Calu3 (cell line): ENCODE measurements around the gene USP40. TPM values are rescaled to one million over a fixed set of nuclear protein-coding genes. Genes with fewer than 3 reads are reported as not detected.

Source experiments
- BruUV-seq: library from RNA; stranded (reverse); fragments of 400-500 nt; replicated peaks from 2 replicates; lab custom pipeline; 2021; lab: Mats Ljungman, UMichigan
- CTCF ChIA-PET: fragments of 300-600 bp; sonication (Branson Sonifier 250); formaldehyde crosslinking; loops from one replicate; lab custom pipeline; 2022; ENCODE audit warnings: antibody characterized with exemption; lab: Charles Lee
- DNase-seq: peaks from one replicate; pipeline ENCODE4 v3.0.0; 2022
- H3K27ac Mint-ChIP-seq: one replicate; pipeline ENCODE4 v1.8.0; 2022; ENCODE audit warnings: mixed read lengths; ENCODE audit not compliant: unreplicated experiment
- H3K27me3 Mint-ChIP-seq: one replicate; pipeline ENCODE4 v1.8.0; 2022; ENCODE audit warnings: mixed read lengths; ENCODE audit not compliant: unreplicated experiment
- H3K36me3 Mint-ChIP-seq: one replicate; pipeline ENCODE4 v1.8.0; 2022; ENCODE audit warnings: mild to moderate bottlenecking, moderate library complexity, mixed read lengths; ENCODE audit not compliant: insufficient read depth, unreplicated experiment
- H3K4me1 Mint-ChIP-seq: one replicate; pipeline ENCODE4 v1.8.0; 2022; ENCODE audit warnings: mild to moderate bottlenecking, low read depth, mixed read lengths; ENCODE audit not compliant: unreplicated experiment
- H3K4me3 Mint-ChIP-seq: one replicate; pipeline ENCODE4 v1.8.0; 2022; ENCODE audit warnings: mild to moderate bottlenecking, low read depth, moderate library complexity, mixed read lengths; ENCODE audit not compliant: unreplicated experiment
- H3K9me3 Mint-ChIP-seq: one replicate; pipeline ENCODE4 v1.8.0; 2022; ENCODE audit warnings: low read depth, mixed read lengths; ENCODE audit not compliant: unreplicated experiment
- intact Hi-C: fragments of 100-400 bp; cut with micrococcal nuclease; formaldehyde crosslinking; loops from one replicate; pipeline ENCODE4 v1.10.0; 2022; ENCODE audit not compliant: unreplicated experiment
- total RNA-seq: library from RNA; stranded (reverse); gene quantifications from 2 replicates; pipeline ENCODE4 v1.2.3, GENCODE V29; 2022
- TF ChIP-seq, protein P1 (sequence below): fragments of 200-600 bp; IDR thresholded peaks from one replicate; pipeline ENCODE4 v1.8.0; 2022; ENCODE audit warnings: antibody characterized with exemption; ENCODE audit not compliant: unreplicated experiment

The USP40 gene
- total RNA-seq, 1 experiment from 2014 or later, result 44.2 TPM

DNA sequence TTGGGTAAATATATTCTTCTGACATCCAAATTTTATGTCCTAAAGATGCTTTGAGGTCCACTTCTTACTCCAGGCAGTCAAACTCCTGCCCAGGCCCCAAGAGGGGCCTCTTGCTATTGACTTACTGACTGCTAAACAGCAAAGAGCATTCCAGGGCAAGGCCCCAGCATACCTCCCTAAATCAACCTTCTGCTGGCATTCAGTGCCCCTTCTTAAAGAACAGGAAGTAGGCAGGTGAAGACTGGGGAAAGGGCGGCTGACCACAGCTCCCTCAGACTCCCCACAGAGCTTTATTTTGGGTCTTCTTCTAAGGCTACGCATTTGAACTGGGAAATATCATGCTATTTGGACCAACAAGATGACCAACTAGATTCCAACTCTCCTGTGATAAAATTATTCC, 68.9 kb downstream of the USP40 start:
- no peaks in the 10 kb centered on the region for H3K27me3 Mint-ChIP-seq
- no peaks in the 10 kb centered on the region for H3K9me3 Mint-ChIP-seq
- no peak for DNase-seq
- H3K4me3 Mint-ChIP-seq, result no peak overlapping the region
- H3K27ac Mint-ChIP-seq, result no peak overlapping the region
- intact Hi-C loops, result no loop called here
- CTCF ChIA-PET, result interaction anchor here (0.9 kb wide), 1 partner anchor 49 kb away, joined by 3 read pairs; no protein-coding TSS in a partner anchor
- H3K36me3 Mint-ChIP-seq, result peaks cover 9% of the 10 kb centered on the region
- BruUV-seq, result no TSS peak
- H3K4me1 Mint-ChIP-seq, result peaks cover 7% of the 10 kb centered on the region
- TF ChIP-seq, protein P1, sequence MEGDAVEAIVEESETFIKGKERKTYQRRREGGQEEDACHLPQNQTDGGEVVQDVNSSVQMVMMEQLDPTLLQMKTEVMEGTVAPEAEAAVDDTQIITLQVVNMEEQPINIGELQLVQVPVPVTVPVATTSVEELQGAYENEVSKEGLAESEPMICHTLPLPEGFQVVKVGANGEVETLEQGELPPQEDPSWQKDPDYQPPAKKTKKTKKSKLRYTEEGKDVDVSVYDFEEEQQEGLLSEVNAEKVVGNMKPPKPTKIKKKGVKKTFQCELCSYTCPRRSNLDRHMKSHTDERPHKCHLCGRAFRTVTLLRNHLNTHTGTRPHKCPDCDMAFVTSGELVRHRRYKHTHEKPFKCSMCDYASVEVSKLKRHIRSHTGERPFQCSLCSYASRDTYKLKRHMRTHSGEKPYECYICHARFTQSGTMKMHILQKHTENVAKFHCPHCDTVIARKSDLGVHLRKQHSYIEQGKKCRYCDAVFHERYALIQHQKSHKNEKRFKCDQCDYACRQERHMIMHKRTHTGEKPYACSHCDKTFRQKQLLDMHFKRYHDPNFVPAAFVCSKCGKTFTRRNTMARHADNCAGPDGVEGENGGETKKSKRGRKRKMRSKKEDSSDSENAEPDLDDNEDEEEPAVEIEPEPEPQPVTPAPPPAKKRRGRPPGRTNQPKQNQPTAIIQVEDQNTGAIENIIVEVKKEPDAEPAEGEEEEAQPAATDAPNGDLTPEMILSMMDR, result no peak

DNA sequence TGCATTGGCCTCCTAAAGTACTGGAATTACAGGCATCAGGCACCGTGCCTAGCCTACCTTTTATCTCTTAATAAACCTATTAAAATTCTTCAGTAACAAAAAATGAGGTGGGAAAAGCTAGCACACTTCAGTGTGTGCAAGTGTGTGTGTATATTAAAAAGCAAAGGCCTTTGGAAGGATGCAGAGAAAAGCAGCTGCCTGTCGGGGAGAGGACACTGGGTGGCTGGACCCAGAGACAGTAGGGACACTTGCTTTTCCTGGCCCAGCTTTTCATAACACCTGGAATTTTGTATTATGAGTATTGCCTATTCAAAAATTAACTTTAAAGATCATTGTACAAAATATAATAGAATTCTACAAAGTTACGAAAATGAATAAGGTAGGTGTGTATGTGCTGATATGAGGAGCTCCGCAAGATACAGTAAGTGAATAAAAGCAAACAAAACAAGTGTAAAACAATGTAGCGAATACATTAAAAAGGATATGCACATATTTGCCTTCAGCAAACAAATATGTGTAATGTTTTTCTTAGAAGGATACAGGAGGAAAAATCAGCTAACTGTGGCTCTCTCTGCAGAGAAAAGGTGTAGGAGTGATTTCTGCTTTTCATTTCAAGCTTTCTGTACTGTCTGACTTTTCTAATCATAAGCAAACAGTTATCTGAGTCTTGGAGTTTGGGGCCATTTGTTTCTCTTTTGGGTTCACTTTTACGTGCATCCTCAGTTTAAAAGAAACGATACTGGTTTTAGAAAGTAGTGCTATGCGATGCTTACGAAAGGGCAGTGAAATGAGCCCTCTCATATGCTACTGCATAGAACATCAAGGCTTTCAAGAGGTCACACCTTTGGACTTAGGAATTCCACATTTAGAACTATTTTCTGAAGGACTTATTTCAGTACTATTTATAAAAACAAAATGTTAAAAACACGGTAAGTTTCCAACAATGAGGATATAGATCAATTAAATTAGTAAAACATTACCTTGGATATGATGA, 70.8 kb downstream of the USP40 start:
- intact Hi-C loops, result no loop called here
- Mint-ChIP-seq H3K4me1 (peaks cover 7% of the 10 kb centered on the region), H3K9me3 (no peaks in the 10 kb centered on the region), H3K36me3 (peaks cover 14% of the 10 kb centered on the region), H3K27ac (no peak overlapping the region), H3K27me3 (no peaks in the 10 kb centered on the region), H3K4me3 (no peak overlapping the region)
- TF ChIP-seq, protein P1, result no peak
- no peak for DNase-seq
- no TSS peak for BruUV-seq
- CTCF ChIA-PET, result no interaction called here

DNA sequence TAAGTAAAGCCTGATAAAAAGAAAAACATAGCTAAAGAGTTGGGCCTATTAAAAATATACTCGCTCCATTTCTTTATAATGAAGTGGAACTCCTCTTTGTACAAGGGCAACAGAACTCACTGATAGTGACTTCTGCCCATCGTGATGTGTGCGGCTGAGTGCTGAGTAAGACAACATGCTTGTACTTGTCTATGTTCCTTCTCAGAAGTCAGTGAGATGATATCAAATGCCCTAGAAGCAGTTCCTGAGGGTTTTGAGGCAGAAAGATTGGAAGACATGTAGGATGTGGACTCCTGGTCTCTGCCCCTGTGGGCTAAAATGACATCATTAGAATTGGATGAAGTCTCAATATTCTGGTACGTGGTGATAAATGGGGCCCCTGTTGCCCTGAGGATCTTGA, 73.8 kb downstream of the USP40 start:
- Mint-ChIP-seq H3K36me3 (peaks cover 37% of the 10 kb centered on the region), H3K27me3 (no peaks in the 10 kb centered on the region), H3K4me1 (peaks cover 31% of the 10 kb centered on the region), H3K27ac (no peak overlapping the region), H3K4me3 (no peak overlapping the region), H3K9me3 (no peaks in the 10 kb centered on the region)
- TF ChIP-seq, protein P1, result no peak
- intact Hi-C loops, result no loop called here
- no TSS peak for BruUV-seq
- CTCF ChIA-PET, result no interaction called here
- DNase-seq, result no peak

DNA sequence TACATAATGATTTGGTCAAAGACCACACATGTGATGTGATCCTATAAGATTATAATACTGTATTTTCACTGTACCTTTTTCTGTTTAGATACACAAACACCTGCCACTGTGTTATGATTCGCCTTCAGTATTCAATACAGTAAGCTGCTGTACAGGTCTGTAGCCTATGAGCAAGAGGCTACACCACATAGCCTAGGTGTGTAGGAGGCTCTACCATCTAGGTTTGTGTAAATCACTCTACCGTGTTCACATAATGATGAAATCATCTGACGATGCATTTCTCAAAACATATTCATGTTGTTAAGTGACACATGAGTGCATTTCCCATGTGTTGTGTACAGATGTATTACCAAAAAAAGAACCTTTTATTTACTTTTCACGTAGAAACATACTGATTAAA, 74.5 kb downstream of the USP40 start:
- CTCF ChIA-PET, result no interaction called here
- peaks cover 37% of the 10 kb centered on the region for H3K36me3 Mint-ChIP-seq
- no peaks in the 10 kb centered on the region for H3K9me3 Mint-ChIP-seq
- H3K27me3 Mint-ChIP-seq, result no peaks in the 10 kb centered on the region
- intact Hi-C loops, result no loop called here
- H3K27ac Mint-ChIP-seq, result no peak overlapping the region
- H3K4me3 Mint-ChIP-seq, result no peak overlapping the region
- DNase-seq, result no peak
- TF ChIP-seq, protein P1, result no peak
- BruUV-seq, result no TSS peak
- H3K4me1 Mint-ChIP-seq, result peaks cover 29% of the 10 kb centered on the region
